Cerebellar cortex (tissue), 1 donor: ENCODE measurements around the gene COMMD4.

Source experiments
- DNase-seq: peaks from one replicate; pipeline ENCODE4 v3.0.0-alpha.2; 2015; ENCODE audit warnings: low spot score

The COMMD4 gene

GRCh38 chr15:75356517-75356916 is 20.7 kb downstream of the COMMD4 start:
- DNase-seq, result no peak

GRCh38 chr15:75357976-75358673 is 22.3 kb downstream of the COMMD4 start:
- DNase-seq, result no peak

- no peak for DNase-seq
Observed at GRCh38 chr15:75358771-75359536, 23.1 kb downstream of the COMMD4 start.

GRCh38 chr15:75359537-75360250 is 23.8 kb downstream of the COMMD4 start:
- no peak for DNase-seq

GRCh38 chr15:75360391-75360790 is 24.5 kb downstream of the COMMD4 start:
- no peak for DNase-seq

- DNase-seq, result no peak
Observed at GRCh38 chr15:75360856-75361255, 25.0 kb downstream of the COMMD4 start.

GRCh38 chr15:75361361-75361988 is 25.6 kb downstream of the COMMD4 start:
- DNase-seq, result no peak

GRCh38 chr15:75361989-75362641 is 26.3 kb downstream of the COMMD4 start:
- no peak for DNase-seq

- no peak for DNase-seq
Observed at GRCh38 chr15:75362642-75363249, 26.9 kb downstream of the COMMD4 start.

GRCh38 chr15:75363786-75364185 is 27.9 kb downstream of the COMMD4 start:
- DNase-seq, result no peak

- DNase-seq, result no peak
Observed at GRCh38 chr15:75364881-75365280, 29.0 kb downstream of the COMMD4 start.

- DNase-seq, result no peak
Observed at GRCh38 chr15:75366163-75366562, 30.3 kb downstream of the COMMD4 start.

GRCh38 chr15:75367006-75367405 is 31.1 kb downstream of the COMMD4 start:
- DNase-seq, result no peak

- no peak for DNase-seq
Observed at GRCh38 chr15:75367406-75367912, 31.6 kb downstream of the COMMD4 start.

GRCh38 chr15:75367913-75368688 is 32.2 kb downstream of the COMMD4 start, which contains the start of gene MAN2C1:
Gene MAN2C1 (minus strand): TSS chr15:75368607. CDS start chr15:75368583, 24 bp downstream.
- peak; percentile 96 for DNase-seq

GRCh38 chr15:75368689-75369239 is 32.9 kb downstream of the COMMD4 start:
- DNase-seq, result no peak

- no peak for DNase-seq
Observed at GRCh38 chr15:75369897-75370581, 34.2 kb downstream of the COMMD4 start.

GRCh38 chr15:75371486-75371885 is 35.6 kb downstream of the COMMD4 start:
- DNase-seq, result no peak
